ENCODE measurements around the gene LETM1. TPM values are rescaled to one million over a fixed set of nuclear protein-coding genes. Genes with fewer than 3 reads are reported as not detected.
A peak's percentile ranks its signal among the peaks of the same experiment; 100 is the strongest.

The LETM1 gene
- total RNA-seq, 6 donors from 2014 or later: 31.4 to 98.5 (median 47.8) TPM

DNA sequence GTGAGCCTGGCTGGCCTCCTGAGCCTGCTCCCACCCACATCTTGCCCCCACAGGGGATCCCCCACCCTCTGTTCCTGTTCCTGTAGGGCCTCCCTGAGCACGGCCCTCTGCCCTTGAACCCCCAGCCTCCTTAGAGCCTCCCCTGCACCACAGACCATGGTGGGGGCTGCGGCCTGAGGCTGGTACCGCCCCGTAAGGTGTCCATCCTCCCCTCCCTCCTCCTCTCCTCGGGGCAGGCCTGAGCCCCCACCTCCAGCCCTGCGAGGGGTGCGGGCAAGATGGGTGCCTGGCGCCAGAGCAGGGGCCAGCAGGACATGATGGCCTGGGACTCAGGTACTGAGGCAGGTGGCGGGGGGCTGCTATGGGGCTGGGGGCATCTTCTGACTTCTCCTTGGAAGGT lies 91.3 kb downstream of the LETM1 start:
- ATAC-seq (ENCODE audit: low FRiP score in 2 of 2): no peak
- TF ChIP-seq, protein P1, sequence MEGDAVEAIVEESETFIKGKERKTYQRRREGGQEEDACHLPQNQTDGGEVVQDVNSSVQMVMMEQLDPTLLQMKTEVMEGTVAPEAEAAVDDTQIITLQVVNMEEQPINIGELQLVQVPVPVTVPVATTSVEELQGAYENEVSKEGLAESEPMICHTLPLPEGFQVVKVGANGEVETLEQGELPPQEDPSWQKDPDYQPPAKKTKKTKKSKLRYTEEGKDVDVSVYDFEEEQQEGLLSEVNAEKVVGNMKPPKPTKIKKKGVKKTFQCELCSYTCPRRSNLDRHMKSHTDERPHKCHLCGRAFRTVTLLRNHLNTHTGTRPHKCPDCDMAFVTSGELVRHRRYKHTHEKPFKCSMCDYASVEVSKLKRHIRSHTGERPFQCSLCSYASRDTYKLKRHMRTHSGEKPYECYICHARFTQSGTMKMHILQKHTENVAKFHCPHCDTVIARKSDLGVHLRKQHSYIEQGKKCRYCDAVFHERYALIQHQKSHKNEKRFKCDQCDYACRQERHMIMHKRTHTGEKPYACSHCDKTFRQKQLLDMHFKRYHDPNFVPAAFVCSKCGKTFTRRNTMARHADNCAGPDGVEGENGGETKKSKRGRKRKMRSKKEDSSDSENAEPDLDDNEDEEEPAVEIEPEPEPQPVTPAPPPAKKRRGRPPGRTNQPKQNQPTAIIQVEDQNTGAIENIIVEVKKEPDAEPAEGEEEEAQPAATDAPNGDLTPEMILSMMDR (IDR thresholded peaks at IDR 0.05): no peak
- TF ChIP-seq POLR2A (IDR thresholded peaks at IDR 0.05): no peak
- no peak for TF ChIP-seq EP300 (IDR thresholded peaks at IDR 0.05)
- TF ChIP-seq POLR2AphosphoS5 (IDR thresholded peaks at IDR 0.05): no peak
- Histone ChIP-seq H3K4me1 (peaks cover 38 to 70% (median 56%) of the 10 kb centered on the region in 4 donors), H3K36me3 (no peaks in the 10 kb centered on the region), H3K27ac (no peak overlapping the region), H3K9me3 (no peaks in the 10 kb centered on the region), H3K27me3 (peaks cover 0 to 11% (median 1%) of the 10 kb centered on the region in 4 donors), H3K4me3 (no peak overlapping the region)
- no peak for DNase-seq
- 94% methylated on average over 5 to 9 of the region's 9 CpGs for WGBS, 2 donors

DNA sequence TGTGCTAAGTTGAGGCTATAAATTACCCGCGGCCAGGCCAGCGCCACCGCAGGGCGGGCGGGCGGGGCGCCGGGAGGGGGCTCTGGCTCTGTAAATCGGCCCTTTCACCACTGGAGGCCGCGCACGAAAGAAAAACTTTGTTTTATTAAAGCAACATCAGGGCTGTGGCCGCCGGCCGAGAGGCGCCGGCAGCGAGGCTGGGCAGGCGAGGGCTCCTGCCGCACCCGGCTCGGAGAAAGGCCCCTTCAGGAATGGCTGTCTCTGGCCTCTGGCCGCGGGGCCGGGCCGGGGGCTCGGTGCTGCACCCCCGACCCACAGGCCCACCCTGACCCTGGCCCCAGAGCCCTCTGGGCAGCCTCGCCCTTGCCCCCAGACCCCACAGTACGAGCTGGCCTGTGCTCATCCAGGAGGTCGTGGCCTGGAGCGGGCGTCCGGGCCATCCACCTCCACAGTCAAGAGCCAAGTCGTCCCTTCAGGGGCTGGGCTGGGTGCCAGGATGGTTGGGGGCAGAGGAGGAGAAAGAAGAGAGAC lies 92.3 kb downstream of the LETM1 start:
- 10 to 18% methylated on average over 14 to 35 of the region's 36 CpGs for WGBS, 2 donors
- Histone ChIP-seq H3K4me3 (peak overlapping the region in 3 of 4 donors; percentile 12 to 26 (median 26)), H3K4me1 (peaks cover 41 to 64% (median 46%) of the 10 kb centered on the region in 4 donors), H3K27me3 (peaks cover 0 to 11% (median 1%) of the 10 kb centered on the region in 4 donors), H3K9me3 (no peaks in the 10 kb centered on the region), H3K27ac (peak overlapping the region in 2 of 4 donors; percentile 45 to 54), H3K36me3 (no peaks in the 10 kb centered on the region)
- DNase-seq (no peak), ATAC-seq (ENCODE audit: low FRiP score in 2 of 2) (peak in 1 of 2 donors; percentile 52)
- TF ChIP-seq EP300 (IDR thresholded peaks at IDR 0.05): no peak
- TF ChIP-seq, protein P1 (IDR thresholded peaks at IDR 0.05): peak in 1 of 6 experiments; percentile 23

DNA sequence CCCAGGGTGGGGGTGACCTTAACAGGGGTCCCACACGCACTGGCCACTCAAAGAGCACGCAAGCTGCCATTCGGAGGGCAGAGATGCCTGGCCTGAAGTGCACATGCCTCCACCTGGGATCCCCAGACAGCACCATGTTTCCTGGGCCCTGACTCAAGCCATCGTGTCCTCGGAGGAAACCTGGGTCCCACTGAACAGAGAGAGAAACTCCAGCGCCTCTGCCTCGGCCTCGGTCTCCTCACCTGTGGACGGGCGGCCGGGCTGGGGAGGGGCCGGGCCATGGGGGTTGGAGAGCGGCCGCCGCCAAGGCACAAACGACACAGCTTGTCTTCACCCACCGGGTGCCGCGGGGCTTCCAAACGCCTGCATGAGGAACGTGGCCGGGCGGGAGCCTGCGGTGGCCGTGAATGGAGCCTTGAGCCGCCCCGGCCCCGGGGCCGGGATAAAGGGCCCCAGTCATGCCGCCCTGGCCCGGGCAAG lies 92.8 kb downstream of the LETM1 start:
- WGBS, 2 donors: 52% methylated on average over 13 of the region's 31 CpGs; no CpG with 5 or more reads in 1 of the 2 donors
- ATAC-seq (ENCODE audit: low FRiP score in 2 of 2) (no peak), DNase-seq (no peak)
- H3K27me3 ChIP-seq: peaks cover 0 to 11% (median 1%) of the 10 kb centered on the region in 4 donors
- peak overlapping the region in 2 of 4 donors; percentile 45 to 54 for H3K27ac ChIP-seq
- no peak for TF ChIP-seq POLR2A (IDR thresholded peaks at IDR 0.05)
- TF ChIP-seq POLR2AphosphoS5 (IDR thresholded peaks at IDR 0.05): no peak
- no peak for TF ChIP-seq EP300 (IDR thresholded peaks at IDR 0.05)
- peaks cover 41 to 59% (median 41%) of the 10 kb centered on the region in 4 donors for H3K4me1 ChIP-seq
- peak overlapping the region in 3 of 4 donors; percentile 12 to 26 (median 26) for H3K4me3 ChIP-seq
- H3K9me3 ChIP-seq: no peaks in the 10 kb centered on the region
- H3K36me3 ChIP-seq: no peaks in the 10 kb centered on the region

DNA sequence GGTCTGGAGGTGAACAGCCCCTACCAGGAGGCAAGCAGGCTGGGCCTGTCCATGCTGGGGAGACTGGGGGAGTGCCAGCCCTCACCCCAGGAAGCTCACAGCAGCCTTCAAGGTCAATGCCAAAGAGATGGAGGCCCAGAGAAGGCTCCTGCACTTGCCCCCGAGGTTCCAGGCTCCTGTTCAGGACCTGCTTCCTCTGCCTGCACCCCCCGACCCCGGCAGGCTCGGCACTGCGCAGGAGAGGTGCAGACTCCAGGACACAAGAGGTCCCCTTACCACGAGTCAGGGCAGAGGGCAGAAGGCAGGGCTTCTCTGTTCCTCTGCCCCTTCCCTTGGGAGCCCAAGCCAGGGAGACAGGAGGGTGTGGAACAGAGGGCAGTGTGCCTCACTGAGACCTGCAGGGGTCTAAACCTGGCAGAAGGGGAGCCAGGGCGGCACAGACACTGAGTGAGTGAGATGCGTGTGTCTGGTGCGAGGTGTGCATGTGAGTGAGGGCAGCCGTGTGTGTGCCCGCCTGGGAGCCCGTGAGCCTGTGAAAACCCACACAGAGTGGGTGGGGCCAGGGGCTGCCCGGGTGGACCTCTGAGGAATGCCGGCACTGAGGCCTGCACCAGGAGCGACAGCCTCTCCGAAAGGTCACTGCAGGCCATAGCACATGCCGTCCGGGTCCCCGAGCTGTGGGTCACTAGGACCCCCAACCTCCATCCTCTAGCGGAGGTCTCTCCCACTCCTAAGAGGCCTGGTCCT lies 93.5 kb downstream of the LETM1 start:
- 86 to 89% methylated on average over 13 to 20 of the region's 20 CpGs for WGBS, 2 donors
- H3K4me1 ChIP-seq: peaks cover 36 to 53% (median 37%) of the 10 kb centered on the region in 4 donors
- no peaks in the 10 kb centered on the region for H3K9me3 ChIP-seq
- H3K4me3 ChIP-seq: no peak overlapping the region
- no peak overlapping the region for H3K27ac ChIP-seq
- no peaks in the 10 kb centered on the region for H3K36me3 ChIP-seq
- no peak for TF ChIP-seq EP300 (IDR thresholded peaks at IDR 0.05)
- ATAC-seq (ENCODE audit: low FRiP score in 2 of 2): no peak
- no peak for DNase-seq
- peaks cover 0 to 8% (median 1%) of the 10 kb centered on the region in 4 donors for H3K27me3 ChIP-seq

Other genes with a start within 250 kb of the LETM1 start
- gene FAM53A, start 171.8 kb downstream of the LETM1 start, total RNA-seq: 10 to 100 TPM in 1 of 6 donors, 1 to 10 TPM in 4, under 1 TPM in 1; 0.59 to 17.8 (median 2.5) TPM
- gene SLBP, start 143.8 kb downstream of the LETM1 start, total RNA-seq: 10 to 100 TPM; 33.0 to 51.1 (median 38.0) TPM
- 10 to 100 TPM; 38.9 to 99.1 (median 49.6) TPM for gene TMEM129, start 134.8 kb downstream of the LETM1 start, total RNA-seq
- 10 to 100 TPM in 5 of 6 donors, 1 to 10 TPM in 1; 8.9 to 47.4 (median 21.9) TPM for gene TACC3, start 134.6 kb downstream of the LETM1 start, total RNA-seq
- gene FGFR3, start 62.9 kb downstream of the LETM1 start, total RNA-seq: 10 to 100 TPM; 18.5 to 92.2 (median 24.4) TPM
- 100 to 1,000 TPM in 2 of 6 donors, 10 to 100 TPM in 4; 35.7 to 164 (median 53.1) TPM for gene NSD2, start 15.2 kb upstream of the LETM1 start, total RNA-seq
- gene NELFA, start 152.8 kb upstream of the LETM1 start, total RNA-seq: 10 to 100 TPM; 16.7 to 43.0 (median 27.3) TPM
- gene NAT8L, start 203.2 kb upstream of the LETM1 start, total RNA-seq: under 1 TPM in 4 of 6 donors, not detected in 2; 0.15 to 0.37 (median 0.30) TPM

Data from upper lobe of left lung (tissue), 6 donors.